GM18909 (cell line): ENCODE results near the gene IL1RAPL1.

Source experiments
- ATAC-seq: cut with Tn5 transposase; IDR thresholded peaks from one replicate; pipeline ENCODE4 v1.9.1; 2021; ENCODE audit warnings: mild to moderate bottlenecking; ENCODE audit not compliant: unreplicated experiment, poor library complexity

Gene IL1RAPL1

GRCh38 chrX:28586981-28587551 lies at the start of gene IL1RAPL1:
TSS of gene IL1RAPL1 (plus strand) at chrX:28587446.
- ATAC-seq, result no peak

- no peak for ATAC-seq
Observed at GRCh38 chrX:28542791-28543190, 44.5 kb upstream of the IL1RAPL1 start.

GRCh38 chrX:28549838-28550237 lies 37.4 kb upstream of the IL1RAPL1 start:
- ATAC-seq, result no peak

GRCh38 chrX:28550331-28550872 lies 36.8 kb upstream of the IL1RAPL1 start:
- no peak for ATAC-seq

- no peak for ATAC-seq
Observed at GRCh38 chrX:28552322-28552721, 34.9 kb upstream of the IL1RAPL1 start.

GRCh38 chrX:28552882-28553829 lies 34.1 kb upstream of the IL1RAPL1 start:
- ATAC-seq, result no peak

GRCh38 chrX:28576117-28576516 lies 11.1 kb upstream of the IL1RAPL1 start:
- ATAC-seq, result no peak

- no peak for ATAC-seq
Observed at GRCh38 chrX:28581522-28581921, 5.7 kb upstream of the IL1RAPL1 start.

- ATAC-seq, result no peak
Observed at GRCh38 chrX:28582511-28582910, 4.7 kb upstream of the IL1RAPL1 start.

- no peak for ATAC-seq
Observed at GRCh38 chrX:28584025-28584424, 3.2 kb upstream of the IL1RAPL1 start.

GRCh38 chrX:28585767-28586166 lies 1.5 kb upstream of the IL1RAPL1 start:
- no peak for ATAC-seq

GRCh38 chrX:28586286-28586685 lies 960 bp upstream of the IL1RAPL1 start:
- ATAC-seq, result no peak

- ATAC-seq, result no peak
Observed at GRCh38 chrX:28589046-28589445, 1.8 kb downstream of the IL1RAPL1 start.

GRCh38 chrX:28590396-28590795 lies 3.1 kb downstream of the IL1RAPL1 start:
- no peak for ATAC-seq

GRCh38 chrX:28591542-28591941 lies 4.3 kb downstream of the IL1RAPL1 start:
- no peak for ATAC-seq

GRCh38 chrX:28595346-28595745 lies 8.1 kb downstream of the IL1RAPL1 start:
- no peak for ATAC-seq

- no peak for ATAC-seq
Observed at GRCh38 chrX:28599957-28600356, 12.7 kb downstream of the IL1RAPL1 start.

GRCh38 chrX:28609003-28609402 lies 21.8 kb downstream of the IL1RAPL1 start:
- no peak for ATAC-seq

- ATAC-seq, result no peak
Observed at GRCh38 chrX:28609917-28610613, 22.8 kb downstream of the IL1RAPL1 start.

GRCh38 chrX:28610746-28611145 lies 23.5 kb downstream of the IL1RAPL1 start:
- ATAC-seq, result no peak

GRCh38 chrX:28613558-28613957 lies 26.3 kb downstream of the IL1RAPL1 start:
- ATAC-seq, result no peak
